Measurements from ENCODE around the gene NUDT14.

- TF ChIP-seq CTCF (IDR thresholded peaks at IDR 0.05; ENCODE audit: control extremely low read depth in 1 of 3, insufficient read depth in 1 of 3, low read depth in 1 of 3, low read length in 3 of 3), result no peak
- no peak for TF ChIP-seq FOSL1 (IDR thresholded peaks at IDR 0.05; ENCODE audit: insufficient read depth, low read depth, low read length)
- no peak for TF ChIP-seq CBX8 (IDR thresholded peaks at IDR 0.05; ENCODE audit: borderline replicate concordance, low read depth, low read length)
- TF ChIP-seq BCL11A (IDR thresholded peaks at IDR 0.05; ENCODE audit: low read depth in 2 of 2, low read length in 2 of 2), result no peak
- TF ChIP-seq MAX (IDR thresholded peaks at IDR 0.05), result no peak
Measured at GRCh38 chr14:105204931-105205672, 24.0 kb upstream of the NUDT14 start.
